WTC11 (cell line): Measurements from ENCODE around the gene LLGL2.

ENCODE experiments used
- ATF3 ChIP-seq: sonication (generic); formaldehyde crosslinking; conservative IDR thresholded peaks from 2 replicates; pipeline ENCODE4 v1.8.1; 2022; ENCODE audit warnings: mild to moderate bottlenecking, missing genetic modification reagents
- CTCF ChIP-seq: fragments of 200-600 bp; IDR thresholded peaks from 2 replicates; pipeline ENCODE4 v1.8.0; 2022; ENCODE audit warnings: antibody characterized with exemption
- E2F1 ChIP-seq: sonication (generic); formaldehyde crosslinking; IDR thresholded peaks from 2 replicates; pipeline ENCODE4 v1.8.0; 2022; ENCODE audit warnings: mild to moderate bottlenecking, missing genetic modification reagents
- E2F4 ChIP-seq: sonication (generic); formaldehyde crosslinking; IDR thresholded peaks from 2 replicates; pipeline ENCODE4 v1.8.1; 2022; ENCODE audit warnings: low read depth, mild to moderate bottlenecking, moderate library complexity, missing genetic modification reagents, borderline replicate concordance
- ELF4 ChIP-seq: sonication (generic); formaldehyde crosslinking; IDR thresholded peaks from 2 replicates; pipeline ENCODE4 v1.8.1; 2022; ENCODE audit warnings: low read depth, mild to moderate bottlenecking, moderate library complexity, missing genetic modification reagents
- ETV6 ChIP-seq: sonication (generic); formaldehyde crosslinking; IDR thresholded peaks from 2 replicates; pipeline ENCODE4 v1.8.1; 2022; ENCODE audit warnings: mild to moderate bottlenecking, missing genetic modification reagents
- GABPB1 ChIP-seq: sonication (generic); formaldehyde crosslinking; IDR thresholded peaks from 2 replicates; pipeline ENCODE4 v1.8.1; 2023; ENCODE audit warnings: mild to moderate bottlenecking, missing genetic modification reagents
- NFYB ChIP-seq: sonication (generic); formaldehyde crosslinking; conservative IDR thresholded peaks from 2 replicates; pipeline ENCODE4 v1.8.0; 2022; ENCODE audit warnings: low read depth, missing genetic modification reagents
- ZNF317 ChIP-seq: sonication (generic); formaldehyde crosslinking; IDR thresholded peaks from 2 replicates; pipeline ENCODE4 v1.8.1; 2023; ENCODE audit warnings: low read depth, mild to moderate bottlenecking, moderate library complexity, missing genetic modification reagents, borderline replicate concordance

- no peak for TF ChIP-seq CTCF
- TF ChIP-seq GABPB1 (CRISPR knock-in tag) = no peak
- no peak for TF ChIP-seq ELF4 (CRISPR knock-in tag)
- no peak for TF ChIP-seq ZNF317 (CRISPR knock-in tag)
- no peak for TF ChIP-seq E2F4
- no peak for TF ChIP-seq ETV6 (CRISPR knock-in tag)
- TF ChIP-seq ATF3 (CRISPR knock-in tag) = no peak
- TF ChIP-seq NFYB (CRISPR knock-in tag) = no peak
- no peak for TF ChIP-seq E2F1 (CRISPR knock-in tag)
Measured at GRCh38 chr17:75617675-75618074, 92.2 kb downstream of the LLGL2 start.
